ENCODE results near the gene CTBP2. TPM values are rescaled to one million over a fixed set of nuclear protein-coding genes. Genes with fewer than 3 reads are reported as not detected.

Gene CTBP2
- total and polyA plus RNA-seq, 2 donors from 2014 or later = 33.1 to 111 TPM

DNA sequence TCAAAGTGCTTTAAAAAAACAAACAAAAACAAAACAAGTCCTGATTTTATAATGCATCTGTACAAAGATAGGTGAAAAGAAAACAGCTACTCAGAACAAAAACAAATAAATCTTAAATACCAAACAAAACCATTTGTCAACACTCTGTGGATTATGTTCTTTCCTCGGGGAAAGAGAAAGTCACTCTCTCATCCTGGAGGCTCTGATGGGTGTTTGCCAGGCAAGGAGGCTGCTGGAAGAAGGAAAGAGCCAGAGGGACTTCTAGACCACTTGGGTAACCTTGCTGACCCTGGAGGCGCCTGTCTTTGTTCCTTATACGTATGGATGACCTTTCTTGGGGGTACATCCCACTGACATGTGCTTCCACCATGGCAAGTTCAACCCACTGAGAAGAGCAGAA is 125.7 kb downstream of the CTBP2 start:
- Histone ChIP-seq H3K36me3 (ENCODE audit: control insufficient read depth in 2 of 3, insufficient read depth in 3 of 3, low read length in 3 of 3) (peaks cover 2 to 24% (median 10%) of the 10 kb centered on the region in 3 donors), H3K27ac (ENCODE audit: low read depth in 2 of 2, low read length in 2 of 2) (no peak overlapping the region), H3K9me3 (ENCODE audit: control insufficient read depth in 2 of 3, insufficient read depth in 1 of 3, low read length in 3 of 3) (no peaks in the 10 kb centered on the region), H3K4me1 (ENCODE audit: control insufficient read depth in 2 of 3, insufficient read depth in 2 of 3, low read depth in 1 of 3, low read length in 3 of 3) (peaks cover 0 to 21% (median 1%) of the 10 kb centered on the region in 3 donors), H3K4me3 (ENCODE audit: low read length in 3 of 3) (no peak overlapping the region), H3K27me3 (ENCODE audit: control insufficient read depth, insufficient read depth, low read length) (no peaks in the 10 kb centered on the region), H3K9ac (ENCODE audit: low read length in 3 of 3) (no peak overlapping the region)
- FAIRE-seq = no peak
- intact Hi-C loops (cut with DNase I) = no loop called here
- TF ChIP-seq, protein P1, sequence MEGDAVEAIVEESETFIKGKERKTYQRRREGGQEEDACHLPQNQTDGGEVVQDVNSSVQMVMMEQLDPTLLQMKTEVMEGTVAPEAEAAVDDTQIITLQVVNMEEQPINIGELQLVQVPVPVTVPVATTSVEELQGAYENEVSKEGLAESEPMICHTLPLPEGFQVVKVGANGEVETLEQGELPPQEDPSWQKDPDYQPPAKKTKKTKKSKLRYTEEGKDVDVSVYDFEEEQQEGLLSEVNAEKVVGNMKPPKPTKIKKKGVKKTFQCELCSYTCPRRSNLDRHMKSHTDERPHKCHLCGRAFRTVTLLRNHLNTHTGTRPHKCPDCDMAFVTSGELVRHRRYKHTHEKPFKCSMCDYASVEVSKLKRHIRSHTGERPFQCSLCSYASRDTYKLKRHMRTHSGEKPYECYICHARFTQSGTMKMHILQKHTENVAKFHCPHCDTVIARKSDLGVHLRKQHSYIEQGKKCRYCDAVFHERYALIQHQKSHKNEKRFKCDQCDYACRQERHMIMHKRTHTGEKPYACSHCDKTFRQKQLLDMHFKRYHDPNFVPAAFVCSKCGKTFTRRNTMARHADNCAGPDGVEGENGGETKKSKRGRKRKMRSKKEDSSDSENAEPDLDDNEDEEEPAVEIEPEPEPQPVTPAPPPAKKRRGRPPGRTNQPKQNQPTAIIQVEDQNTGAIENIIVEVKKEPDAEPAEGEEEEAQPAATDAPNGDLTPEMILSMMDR (IDR thresholded peaks at IDR 0.05; ENCODE audit: borderline replicate concordance, extremely low read depth, insufficient read depth) = no peak
- no peak for DNase-seq

DNA sequence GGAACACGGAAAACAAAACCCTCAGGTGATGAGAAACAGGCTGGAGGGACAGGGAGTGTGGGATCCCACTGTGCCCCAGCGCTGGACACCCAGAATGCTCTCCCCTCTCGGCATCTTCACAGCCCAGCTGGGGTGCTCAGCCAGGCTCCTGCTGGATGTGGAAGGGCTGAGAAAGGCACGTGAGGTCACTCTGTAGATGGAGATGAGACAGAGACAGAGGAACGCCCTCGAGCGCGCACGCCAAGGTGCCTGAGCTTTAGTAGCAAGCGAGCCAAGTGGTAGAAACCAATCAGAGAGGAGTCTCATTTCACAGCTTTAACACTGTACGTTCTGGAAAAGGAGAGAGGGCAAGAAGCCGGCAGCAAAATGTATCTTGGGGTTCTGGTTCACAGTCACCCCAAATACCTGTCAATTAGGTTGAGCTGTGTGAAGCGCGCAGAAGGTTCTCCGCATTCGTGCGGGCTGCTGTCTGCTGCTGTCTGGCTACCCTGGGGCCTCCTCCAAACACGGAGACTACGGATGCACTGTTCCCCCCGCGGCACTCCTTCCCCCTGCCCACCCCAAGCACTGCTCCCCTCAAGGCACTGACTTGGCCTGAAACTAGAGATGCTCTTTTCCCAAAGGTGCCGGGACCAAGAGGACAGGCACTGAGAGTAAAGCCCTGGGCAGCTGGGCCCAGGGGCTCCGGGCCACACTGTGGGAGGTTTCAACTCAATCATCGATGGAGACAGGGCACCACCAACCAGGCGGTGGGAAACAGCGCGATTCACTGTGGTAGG is 127.0 kb downstream of the CTBP2 start:
- intact Hi-C loops (cut with DNase I) = no loop called here
- DNase-seq (no peak), FAIRE-seq (no peak)

DNA sequence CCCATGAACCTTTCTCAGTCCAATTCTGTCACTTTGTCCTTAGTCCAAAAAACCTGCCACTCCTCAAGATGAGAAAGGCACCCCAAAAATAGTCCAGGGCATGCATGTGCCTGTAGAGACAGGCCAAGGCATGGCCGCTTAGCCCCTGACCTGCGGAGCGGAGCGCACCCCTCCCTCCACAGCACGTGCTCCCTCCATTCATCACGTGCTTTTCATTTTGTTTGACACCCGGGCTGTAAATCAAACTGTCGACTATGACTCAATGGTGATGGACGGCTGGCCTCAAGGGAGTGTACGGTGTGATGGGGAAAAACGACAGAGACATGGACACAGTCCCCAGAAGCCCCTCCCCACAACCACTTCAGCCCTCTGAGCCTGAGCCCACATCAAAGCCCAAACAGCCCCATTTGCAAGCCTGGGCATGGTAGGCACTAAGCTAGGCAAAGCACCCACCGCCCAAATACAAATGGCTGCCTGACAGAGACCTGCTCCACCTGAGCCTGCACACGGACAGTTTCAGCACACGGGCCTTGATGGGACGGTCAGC is 127.8 kb downstream of the CTBP2 start:
- no peak for FAIRE-seq
- Histone ChIP-seq H3K9me3 (ENCODE audit: control insufficient read depth in 2 of 3, insufficient read depth in 1 of 3, low read length in 3 of 3) (no peaks in the 10 kb centered on the region), H3K4me1 (ENCODE audit: control insufficient read depth in 2 of 3, insufficient read depth in 2 of 3, low read depth in 1 of 3, low read length in 3 of 3) (peaks cover 0 to 15% (median 0%) of the 10 kb centered on the region in 3 donors), H3K4me3 (ENCODE audit: low read length in 3 of 3) (no peak overlapping the region), H3K27me3 (ENCODE audit: control insufficient read depth, insufficient read depth, low read length) (no peaks in the 10 kb centered on the region), H3K9ac (ENCODE audit: low read length in 3 of 3) (no peak overlapping the region), H3K36me3 (ENCODE audit: control insufficient read depth in 2 of 3, insufficient read depth in 3 of 3, low read length in 3 of 3) (peaks cover 2 to 22% (median 7%) of the 10 kb centered on the region in 3 donors), H3K27ac (ENCODE audit: low read depth in 2 of 2, low read length in 2 of 2) (no peak overlapping the region)
- DNase-seq = no peak
- TF ChIP-seq, protein P1 (IDR thresholded peaks at IDR 0.05; ENCODE audit: borderline replicate concordance, extremely low read depth, insufficient read depth) = no peak
- intact Hi-C loops (cut with DNase I) = no loop called here

More for the DNA sequence above, 127.0 kb downstream of the CTBP2 start:
- H3K27me3 ChIP-seq (ENCODE audit: control insufficient read depth, insufficient read depth, low read length) = no peaks in the 10 kb centered on the region
- H3K27ac ChIP-seq (ENCODE audit: low read depth in 2 of 2, low read length in 2 of 2) = no peak overlapping the region
- no peak overlapping the region for H3K4me3 ChIP-seq (ENCODE audit: low read length in 3 of 3)
- H3K4me1 ChIP-seq (ENCODE audit: control insufficient read depth in 2 of 3, insufficient read depth in 2 of 3, low read depth in 1 of 3, low read length in 3 of 3) = peaks cover 0 to 12% (median 0%) of the 10 kb centered on the region in 3 donors
- no peak overlapping the region for H3K9ac ChIP-seq (ENCODE audit: low read length in 3 of 3)
- no peaks in the 10 kb centered on the region for H3K9me3 ChIP-seq (ENCODE audit: control insufficient read depth in 2 of 3, insufficient read depth in 1 of 3, low read length in 3 of 3)
- H3K36me3 ChIP-seq (ENCODE audit: control insufficient read depth in 2 of 3, insufficient read depth in 3 of 3, low read length in 3 of 3) = peaks cover 2 to 24% (median 10%) of the 10 kb centered on the region in 3 donors
- TF ChIP-seq, protein P1 (IDR thresholded peaks at IDR 0.05; ENCODE audit: borderline replicate concordance, extremely low read depth, insufficient read depth) = no peak

All from kidney (tissue), 14 donors.